ENCODE data around the gene FIBIN.

- TF ChIP-seq, protein P1, sequence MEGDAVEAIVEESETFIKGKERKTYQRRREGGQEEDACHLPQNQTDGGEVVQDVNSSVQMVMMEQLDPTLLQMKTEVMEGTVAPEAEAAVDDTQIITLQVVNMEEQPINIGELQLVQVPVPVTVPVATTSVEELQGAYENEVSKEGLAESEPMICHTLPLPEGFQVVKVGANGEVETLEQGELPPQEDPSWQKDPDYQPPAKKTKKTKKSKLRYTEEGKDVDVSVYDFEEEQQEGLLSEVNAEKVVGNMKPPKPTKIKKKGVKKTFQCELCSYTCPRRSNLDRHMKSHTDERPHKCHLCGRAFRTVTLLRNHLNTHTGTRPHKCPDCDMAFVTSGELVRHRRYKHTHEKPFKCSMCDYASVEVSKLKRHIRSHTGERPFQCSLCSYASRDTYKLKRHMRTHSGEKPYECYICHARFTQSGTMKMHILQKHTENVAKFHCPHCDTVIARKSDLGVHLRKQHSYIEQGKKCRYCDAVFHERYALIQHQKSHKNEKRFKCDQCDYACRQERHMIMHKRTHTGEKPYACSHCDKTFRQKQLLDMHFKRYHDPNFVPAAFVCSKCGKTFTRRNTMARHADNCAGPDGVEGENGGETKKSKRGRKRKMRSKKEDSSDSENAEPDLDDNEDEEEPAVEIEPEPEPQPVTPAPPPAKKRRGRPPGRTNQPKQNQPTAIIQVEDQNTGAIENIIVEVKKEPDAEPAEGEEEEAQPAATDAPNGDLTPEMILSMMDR (IDR thresholded peaks at IDR 0.05; ENCODE audit: borderline replicate concordance, extremely low read depth, low read length, poor library complexity, severe bottlenecking): no peak
- no peak for TF ChIP-seq EZH2 (IDR thresholded peaks at IDR 0.05; ENCODE audit: borderline replicate concordance, low read depth, low read length, severe bottlenecking)
These were observed 30.1 kb upstream of the FIBIN start for GRCh38 chr11:26963764-26964163.
